Neuronal stem cell (in vitro differentiated cells): Measurements from ENCODE around the gene KNOP1.

Experiments
- DNase-seq: peaks from one replicate; pipeline ENCODE4 v3.0.0-alpha.2; 2013; ENCODE audit warnings: low spot score
- H2AFZ ChIP-seq: one replicate; pipeline ENCODE4 v1.6.1; 2013; ENCODE audit warnings: mild to moderate bottlenecking, low read length, inconsistent platforms
- H2AK5ac ChIP-seq: 2 replicates; pipeline ENCODE4 v1.6.1; 2013; ENCODE audit warnings: low read depth, mild to moderate bottlenecking, inconsistent platforms, low read length, moderate library complexity, mixed read lengths
- H2BK120ac ChIP-seq: 2 replicates; pipeline ENCODE4 v1.6.1; 2013; ENCODE audit warnings: low read depth, mild to moderate bottlenecking, inconsistent platforms, low read length, moderate library complexity, mixed read lengths
- H2BK12ac ChIP-seq: one replicate; pipeline ENCODE4 v1.6.1; 2013; ENCODE audit warnings: low read length, inconsistent platforms
- H2BK15ac ChIP-seq: 2 replicates; pipeline ENCODE4 v1.6.1; 2013; ENCODE audit warnings: mild to moderate bottlenecking, low read length, inconsistent platforms, mixed read lengths
- H2BK5ac ChIP-seq: one replicate; pipeline ENCODE4 v1.6.1; 2013; ENCODE audit warnings: inconsistent platforms, mild to moderate bottlenecking, low read length, moderate library complexity
- H3K14ac ChIP-seq: one replicate; pipeline ENCODE4 v1.6.1; 2013; ENCODE audit warnings: low read length, inconsistent platforms
- H3K18ac ChIP-seq: 2 replicates; pipeline ENCODE4 v1.6.1; 2013; ENCODE audit warnings: low read length, inconsistent platforms
- H3K23ac ChIP-seq: 2 replicates; pipeline ENCODE4 v1.6.1; 2013; ENCODE audit warnings: low read depth, mild to moderate bottlenecking, mixed read lengths, low read length, inconsistent platforms; ENCODE audit not compliant: poor library complexity
- H3K27ac ChIP-seq: replicated peaks from 3 replicates; pipeline ENCODE4 v1.5.1; 2013; ENCODE audit warnings: low read length, inconsistent platforms
- H3K27me3 ChIP-seq, 3 experiments: 2 replicates each; pipeline ENCODE4 v1.6.1; 2013; ENCODE audit warnings: low read length in 3 of 3, mild to moderate bottlenecking in 2 of 3, inconsistent platforms in 1 of 3, low read depth in 1 of 3, mixed read lengths in 1 of 3, moderate library complexity in 1 of 3; ENCODE audit not compliant: control insufficient read depth in 3 of 3, insufficient read depth in 3 of 3
- H3K36me3 ChIP-seq, 2 donors: replicated peaks in 1 of 2; 2 replicates each; pipeline ENCODE4 v1.6.1; 2013; ENCODE audit warnings: low read length in 2 of 2; ENCODE audit not compliant: control insufficient read depth in 2 of 2, insufficient read depth in 2 of 2
- H3K4ac ChIP-seq: 2 replicates; pipeline ENCODE4 v1.6.1; 2013; ENCODE audit warnings: inconsistent platforms, mild to moderate bottlenecking, low read length, moderate library complexity
- H3K4me1 ChIP-seq, 2 donors: 1 replicate in 1 of 2; 2 replicates in 1 of 2; pipeline ENCODE4 v1.6.1; 2013; ENCODE audit warnings: low read length in 2 of 2, low read depth in 1 of 2; ENCODE audit not compliant: control insufficient read depth in 2 of 2, insufficient read depth in 1 of 2
- H3K4me2 ChIP-seq: one replicate; pipeline ENCODE4 v1.6.1; 2013; ENCODE audit warnings: mild to moderate bottlenecking, low read length, inconsistent platforms; ENCODE audit not compliant: insufficient read depth, poor library complexity, severe bottlenecking
- H3K4me3 ChIP-seq, 2 donors: 2 replicates each; pipeline ENCODE4 v1.5.1; 2013; ENCODE audit warnings: low read length in 2 of 2, mild to moderate bottlenecking in 2 of 2, inconsistent platforms in 1 of 2, moderate library complexity in 1 of 2
- H3K79me1 ChIP-seq: one replicate; pipeline ENCODE4 v1.6.1; 2013; ENCODE audit warnings: low read depth, mild to moderate bottlenecking, inconsistent platforms, low read length, moderate library complexity
- H3K9ac ChIP-seq: one replicate; pipeline ENCODE4 v1.6.1; 2013; ENCODE audit warnings: mild to moderate bottlenecking, low read depth, low read length, inconsistent platforms; ENCODE audit not compliant: poor library complexity
- H3K9me3 ChIP-seq, 2 donors: replicated peaks in 1 of 2; 2 replicates each; pipeline versions ENCODE3 to v1.6.1; 2013; ENCODE audit warnings: low read length in 2 of 2, mild to moderate bottlenecking in 2 of 2, inconsistent platforms in 1 of 2, low read depth in 1 of 2, mixed read lengths in 1 of 2, moderate library complexity in 1 of 2; ENCODE audit not compliant: control insufficient read depth in 2 of 2, insufficient read depth in 1 of 2
- H4K8ac ChIP-seq: one replicate; pipeline ENCODE4 v1.6.1; 2013; ENCODE audit warnings: low read depth, mild to moderate bottlenecking, inconsistent platforms, low read length, moderate library complexity
- H4K91ac ChIP-seq: one replicate; pipeline ENCODE4 v1.6.1; 2013; ENCODE audit warnings: low read length, low read depth, mild to moderate bottlenecking, inconsistent platforms; ENCODE audit not compliant: poor library complexity
- WGBS, 2 donors: extraction: QIAGEN DNeasy Blood & Tissue Kit; methylation state at CpG; one replicate each; pipeline ENCODE4 v1.1.7; 2013; ENCODE audit warnings: missing lambda C conversion rate in 2 of 2, mixed read lengths in 1 of 2; ENCODE audit not compliant: insufficient read length in 2 of 2, insufficient replicate concordance in 1 of 2; ENCODE audit errors: extremely low coverage in 2 of 2; 5-methylcytosine and 5-hydroxymethylcytosine counted together

The KNOP1 gene

GRCh38 chr16:19766554-19766884 is 48.5 kb upstream of the KNOP1 start:
- H3K18ac ChIP-seq, result no peak overlapping the region
- H2BK12ac ChIP-seq, result no peak overlapping the region
- no peak overlapping the region for H3K27ac ChIP-seq
- H3K36me3 ChIP-seq, result peaks cover 0 to 6% of the 10 kb centered on the region in 2 donors
- H3K4me1 ChIP-seq, result no peaks in the 10 kb centered on the region
- no peak overlapping the region for H3K4me2 ChIP-seq
- H2BK5ac ChIP-seq, result no peak overlapping the region
- H3K9me3 ChIP-seq, result peaks cover 4 to 8% of the 10 kb centered on the region in 2 donors
- no peak overlapping the region for H3K9ac ChIP-seq
- WGBS, 2 donors, result no CpG with 5 or more reads among the region's 3 CpGs
- no peak overlapping the region for H3K23ac ChIP-seq
- no peak overlapping the region for H3K14ac ChIP-seq
- no peak overlapping the region for H3K4ac ChIP-seq
- no peaks in the 10 kb centered on the region for H3K27me3 ChIP-seq
- no peak overlapping the region for H4K91ac ChIP-seq
- H3K79me1 ChIP-seq, result no peaks in the 10 kb centered on the region
- H2AFZ ChIP-seq, result no peak overlapping the region
- no peak overlapping the region for H2BK15ac ChIP-seq
- H4K8ac ChIP-seq, result no peak overlapping the region
- no peak overlapping the region for H2AK5ac ChIP-seq
- H3K4me3 ChIP-seq, result no peak overlapping the region
- no peak overlapping the region for H2BK120ac ChIP-seq
- no peak for DNase-seq

DNA sequence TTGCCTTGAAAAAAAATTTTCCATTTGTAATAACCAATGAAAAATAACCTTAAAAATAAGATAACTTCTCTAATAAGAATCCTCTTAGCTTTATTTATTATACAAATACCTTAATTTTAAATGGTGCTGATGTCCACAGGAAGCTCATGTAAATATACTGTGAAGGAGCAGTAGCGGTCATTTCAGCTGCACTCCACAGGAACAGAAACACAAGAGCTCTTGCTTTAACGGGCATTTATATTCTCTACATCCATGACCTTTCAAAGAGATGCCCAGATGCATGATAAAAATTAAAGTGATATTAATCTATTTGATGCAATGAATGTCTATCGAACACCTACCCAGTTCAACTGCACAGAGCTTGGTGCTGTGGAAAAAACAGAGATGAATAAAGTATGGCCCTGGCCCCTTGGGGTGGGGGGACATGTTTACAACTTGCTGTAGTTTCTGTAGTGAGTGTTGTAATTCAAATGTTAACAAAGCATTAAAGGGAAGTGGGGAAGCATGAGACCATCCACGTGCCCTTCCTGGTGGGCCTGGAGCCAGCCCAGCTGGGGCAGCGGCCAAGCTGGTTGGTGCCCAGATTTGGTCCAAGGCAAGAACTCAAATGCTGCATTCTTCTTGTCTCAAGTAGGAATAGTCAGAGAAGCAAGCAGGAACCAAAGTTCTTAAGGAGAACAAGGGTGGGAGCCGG is 48.0 kb upstream of the KNOP1 start:
- Histone ChIP-seq H3K79me1 (no peaks in the 10 kb centered on the region), H3K18ac (no peak overlapping the region), H3K9me3 (peaks cover 4 to 8% of the 10 kb centered on the region in 2 donors), H3K4ac (no peak overlapping the region), H2BK15ac (no peak overlapping the region), H4K91ac (no peak overlapping the region), H3K36me3 (peaks cover 0 to 6% of the 10 kb centered on the region in 2 donors), H3K27ac (no peak overlapping the region), H3K27me3 (no peaks in the 10 kb centered on the region), H3K4me3 (no peak overlapping the region), H2BK120ac (no peak overlapping the region), H2AFZ (no peak overlapping the region), H3K4me2 (no peak overlapping the region), H3K14ac (no peak overlapping the region), H2BK5ac (no peak overlapping the region), H3K4me1 (no peaks in the 10 kb centered on the region), H4K8ac (no peak overlapping the region), H3K23ac (no peak overlapping the region), H2BK12ac (no peak overlapping the region), H2AK5ac (no peak overlapping the region), H3K9ac (no peak overlapping the region)
- WGBS, 2 donors, result no CpG with 5 or more reads among the region's 6 CpGs
- DNase-seq, result no peak

DNA sequence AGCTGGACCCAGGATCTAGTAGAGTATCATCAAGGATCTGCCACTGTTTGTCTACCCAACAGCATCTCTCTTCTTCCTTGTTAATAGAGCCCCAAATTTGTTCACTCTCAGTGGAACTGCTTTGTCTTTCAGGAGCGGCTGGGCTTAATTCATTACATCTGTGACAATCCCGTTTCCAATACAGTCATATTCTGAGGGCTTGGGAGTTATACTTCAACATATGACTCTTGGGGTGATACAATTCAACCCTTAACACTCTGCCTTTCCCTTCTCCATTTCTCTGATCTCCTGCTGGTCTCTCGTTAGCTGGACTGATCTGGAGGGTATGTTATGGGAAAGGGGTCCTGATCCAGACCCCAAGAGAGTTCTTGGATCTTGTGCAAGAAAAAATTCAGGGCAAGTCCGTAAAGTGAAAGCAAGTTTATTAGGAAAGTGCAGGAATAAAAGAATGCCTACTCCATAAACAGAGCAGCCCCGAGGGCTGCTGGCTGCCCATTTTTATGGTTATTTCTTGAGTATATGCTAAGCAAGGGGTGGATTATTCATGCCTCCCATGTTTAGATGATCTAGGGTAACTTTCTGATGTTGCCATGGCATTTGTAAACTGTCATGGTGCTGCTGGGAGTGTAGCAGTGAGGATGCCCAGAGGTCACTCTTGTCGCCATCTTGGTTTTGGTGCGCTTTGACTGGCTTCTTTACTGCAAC is 42.5 kb upstream of the KNOP1 start:
- no peak overlapping the region for H2BK12ac ChIP-seq
- H3K23ac ChIP-seq, result no peak overlapping the region
- H3K36me3 ChIP-seq, result no peaks in the 10 kb centered on the region

GRCh38 chr16:19757762-19758595 is 40.0 kb upstream of the KNOP1 start:
- Histone ChIP-seq H3K27me3 (no peaks in the 10 kb centered on the region), H3K79me1 (no peaks in the 10 kb centered on the region), H3K23ac (no peak overlapping the region), H2AK5ac (no peak overlapping the region), H2AFZ (no peak overlapping the region), H3K4me2 (no peak overlapping the region), H4K8ac (no peak overlapping the region), H2BK15ac (no peak overlapping the region), H2BK12ac (no peak overlapping the region), H3K27ac (no peak overlapping the region), H3K14ac (no peak overlapping the region), H2BK5ac (no peak overlapping the region), H3K9ac (no peak overlapping the region), H3K4ac (no peak overlapping the region), H3K9me3 (no peaks in the 10 kb centered on the region), H2BK120ac (no peak overlapping the region), H3K36me3 (peaks cover 0 to 2% of the 10 kb centered on the region in 2 donors), H3K4me3 (no peak overlapping the region), H3K4me1 (no peaks in the 10 kb centered on the region), H4K91ac (no peak overlapping the region), H3K18ac (no peak overlapping the region)
- 100% methylated on average over 1 of the region's 8 CpGs; no CpG with 5 or more reads in 1 of the 2 donors for WGBS, 2 donors
- DNase-seq, result no peak

More for the DNA sequence above, 42.5 kb upstream of the KNOP1 start:
- no peak overlapping the region for H2AFZ ChIP-seq
- H3K79me1 ChIP-seq, result no peaks in the 10 kb centered on the region
- H2BK5ac ChIP-seq, result no peak overlapping the region
- no peak overlapping the region for H4K8ac ChIP-seq
- H2AK5ac ChIP-seq, result no peak overlapping the region
- no peaks in the 10 kb centered on the region for H3K9me3 ChIP-seq
- H2BK120ac ChIP-seq, result no peak overlapping the region
- no peak overlapping the region for H3K18ac ChIP-seq
- WGBS, 2 donors, result no CpG with 5 or more reads among the region's 7 CpGs
- H4K91ac ChIP-seq, result no peak overlapping the region
- H3K27ac ChIP-seq, result no peak overlapping the region
- H3K9ac ChIP-seq, result no peak overlapping the region
- H3K4me2 ChIP-seq, result no peak overlapping the region
- no peak overlapping the region for H3K4ac ChIP-seq
- no peak for DNase-seq
- no peaks in the 10 kb centered on the region for H3K27me3 ChIP-seq
- H2BK15ac ChIP-seq, result no peak overlapping the region
- H3K4me3 ChIP-seq, result no peak overlapping the region
- H3K14ac ChIP-seq, result no peak overlapping the region
- no peaks in the 10 kb centered on the region for H3K4me1 ChIP-seq
